Stimulated activated naive CD8-positive, alpha-beta T cell treated with anti-CD3 and anti-CD28 coated beads, Interleukin-15, amount 100 ng/mL, for 72 hours (primary cell): Measurements from ENCODE around the gene KIF4A.
A peak's percentile ranks its signal among the peaks of the same experiment; 100 is the strongest.
"Not testable (repeated sequence)": the region's sequence is repeated elsewhere in the genome, so short reads cannot be mapped to it uniquely, and the experiment has no call there.

Source experiments
- ATAC-seq: fragments of 150-1000 bp; cut with Tn5 transposase; 2 replicates; pipeline ENCODE4 v1.10.0; 2021; ENCODE audit warnings: mild to moderate bottlenecking, moderate library complexity
- DNase-seq, 2 donors: peaks; one replicate each; pipeline ENCODE4 v3.0.0; 2021 to 2022
- H3K27ac Mint-ChIP-seq, 2 donors: one replicate each; pipeline ENCODE4 v1.8.0; 2022; ENCODE audit warnings: mild to moderate bottlenecking in 2 of 2, mixed read lengths in 2 of 2, moderate library complexity in 2 of 2
- H3K27me3 Mint-ChIP-seq: one replicate; pipeline ENCODE4 v1.8.0; 2022; ENCODE audit warnings: mixed read lengths
- H3K4me1 Mint-ChIP-seq: one replicate; pipeline ENCODE4 v1.8.0; 2022; ENCODE audit warnings: mild to moderate bottlenecking, mixed read lengths
- H3K4me3 Mint-ChIP-seq, 2 donors: one replicate each; pipeline ENCODE4 v1.8.0; 2022; ENCODE audit warnings: mild to moderate bottlenecking in 2 of 2, mixed read lengths in 2 of 2, moderate library complexity in 1 of 2
- H3K9me3 Mint-ChIP-seq, 2 donors: one replicate each; pipeline ENCODE4 v1.8.0; 2022; ENCODE audit warnings: mixed read lengths in 2 of 2

KIF4A gene, protein sequence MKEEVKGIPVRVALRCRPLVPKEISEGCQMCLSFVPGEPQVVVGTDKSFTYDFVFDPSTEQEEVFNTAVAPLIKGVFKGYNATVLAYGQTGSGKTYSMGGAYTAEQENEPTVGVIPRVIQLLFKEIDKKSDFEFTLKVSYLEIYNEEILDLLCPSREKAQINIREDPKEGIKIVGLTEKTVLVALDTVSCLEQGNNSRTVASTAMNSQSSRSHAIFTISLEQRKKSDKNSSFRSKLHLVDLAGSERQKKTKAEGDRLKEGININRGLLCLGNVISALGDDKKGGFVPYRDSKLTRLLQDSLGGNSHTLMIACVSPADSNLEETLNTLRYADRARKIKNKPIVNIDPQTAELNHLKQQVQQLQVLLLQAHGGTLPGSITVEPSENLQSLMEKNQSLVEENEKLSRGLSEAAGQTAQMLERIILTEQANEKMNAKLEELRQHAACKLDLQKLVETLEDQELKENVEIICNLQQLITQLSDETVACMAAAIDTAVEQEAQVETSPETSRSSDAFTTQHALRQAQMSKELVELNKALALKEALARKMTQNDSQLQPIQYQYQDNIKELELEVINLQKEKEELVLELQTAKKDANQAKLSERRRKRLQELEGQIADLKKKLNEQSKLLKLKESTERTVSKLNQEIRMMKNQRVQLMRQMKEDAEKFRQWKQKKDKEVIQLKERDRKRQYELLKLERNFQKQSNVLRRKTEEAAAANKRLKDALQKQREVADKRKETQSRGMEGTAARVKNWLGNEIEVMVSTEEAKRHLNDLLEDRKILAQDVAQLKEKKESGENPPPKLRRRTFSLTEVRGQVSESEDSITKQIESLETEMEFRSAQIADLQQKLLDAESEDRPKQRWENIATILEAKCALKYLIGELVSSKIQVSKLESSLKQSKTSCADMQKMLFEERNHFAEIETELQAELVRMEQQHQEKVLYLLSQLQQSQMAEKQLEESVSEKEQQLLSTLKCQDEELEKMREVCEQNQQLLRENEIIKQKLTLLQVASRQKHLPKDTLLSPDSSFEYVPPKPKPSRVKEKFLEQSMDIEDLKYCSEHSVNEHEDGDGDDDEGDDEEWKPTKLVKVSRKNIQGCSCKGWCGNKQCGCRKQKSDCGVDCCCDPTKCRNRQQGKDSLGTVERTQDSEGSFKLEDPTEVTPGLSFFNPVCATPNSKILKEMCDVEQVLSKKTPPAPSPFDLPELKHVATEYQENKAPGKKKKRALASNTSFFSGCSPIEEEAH

DNA sequence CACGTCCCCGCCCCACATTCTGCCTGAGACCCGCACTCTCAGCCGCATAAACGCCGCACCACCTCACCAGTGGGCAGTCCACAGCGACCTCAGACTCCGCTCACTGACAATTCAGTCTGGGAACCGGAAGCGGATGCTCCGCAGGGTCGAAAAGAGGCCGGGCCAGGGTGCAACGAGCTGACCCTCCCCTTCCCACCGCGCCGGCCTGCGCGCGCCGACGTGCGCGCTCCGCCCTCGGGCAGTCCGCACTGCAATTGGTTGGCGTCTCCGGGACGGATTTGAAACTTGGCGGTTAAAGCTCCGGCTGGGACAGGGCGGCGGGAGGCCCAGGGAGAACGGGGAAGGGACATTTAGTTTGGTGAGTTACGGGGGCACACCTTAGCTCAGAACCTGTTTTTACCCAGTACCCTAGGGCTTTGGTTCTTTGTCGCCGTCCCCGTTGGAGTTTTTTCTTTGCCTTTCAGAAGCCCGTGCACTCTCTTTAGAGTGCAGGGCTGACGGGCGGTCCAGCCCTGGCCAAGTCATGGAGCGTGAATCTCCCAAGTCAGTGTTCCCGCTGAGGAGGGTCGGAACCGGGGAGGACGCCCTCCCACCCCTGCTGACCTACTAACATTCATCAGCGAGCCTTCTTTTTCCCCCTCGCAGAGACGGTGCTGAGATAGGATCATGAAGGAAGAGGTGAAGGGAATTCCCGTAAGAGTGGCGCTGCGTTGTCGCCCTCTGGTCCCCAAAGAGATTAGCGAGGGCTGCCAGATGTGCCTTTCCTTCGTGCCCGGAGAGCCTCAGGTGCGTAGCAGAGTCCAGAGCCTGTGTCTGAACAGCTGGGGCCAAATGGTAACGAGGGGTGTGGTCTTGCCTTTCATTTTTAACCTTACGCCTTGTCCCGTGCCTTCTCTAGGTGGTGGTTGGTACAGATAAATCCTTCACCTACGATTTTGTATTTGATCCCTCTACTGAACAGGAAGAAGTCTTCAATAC lies at the start of gene KIF4A, which contains the start of gene PDZD11:
KIF4A (plus strand) TSS at position 312 of the 978 bp plus-strand sequence; CDS start at position 667, 355 bp downstream.
PDZD11 (minus strand) TSS at position 135 of the 978 bp plus-strand sequence. CDS start 586 bp downstream, outside the sequence.
- Mint-ChIP-seq H3K9me3 (no peaks in the 10 kb centered on the region), H3K4me1 (peaks cover 9% of the 10 kb centered on the region), H3K27ac (peak within 1 kb of the TSS; percentile 92 to 96), H3K27me3 (no peaks in the 10 kb centered on the region), H3K4me3 (peak within 1 kb of the TSS; percentile 91 to 92)
- DNase-seq (peak; percentile 75 to 85), ATAC-seq (peak; percentile 99)

DNA sequence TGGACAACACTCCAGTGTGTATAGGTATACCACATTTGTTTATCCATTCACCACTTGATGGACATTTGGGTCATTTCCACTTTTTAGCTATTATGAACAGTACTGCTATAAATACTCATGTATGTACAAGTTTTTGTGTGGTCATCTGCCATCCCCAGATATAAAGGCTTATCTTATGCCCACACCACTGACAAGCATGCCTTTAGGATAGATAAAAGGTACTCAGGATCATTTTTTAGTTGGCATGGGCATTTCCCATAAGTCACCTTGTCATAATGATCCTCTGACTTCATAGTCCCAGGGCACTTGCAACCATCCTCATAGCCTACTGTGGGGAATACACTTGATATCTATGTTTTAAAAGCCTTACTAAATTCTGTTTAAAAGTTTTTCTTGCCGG lies 49.2 kb upstream of the KIF4A start:
- no peaks in the 10 kb centered on the region for H3K27me3 Mint-ChIP-seq
- H3K4me3 Mint-ChIP-seq: no peak overlapping the region
- peaks cover 6% of the 10 kb centered on the region for H3K4me1 Mint-ChIP-seq
- no peaks in the 10 kb centered on the region for H3K9me3 Mint-ChIP-seq
- no peak for ATAC-seq
- DNase-seq: no peak
- H3K27ac Mint-ChIP-seq: no peak overlapping the region

DNA sequence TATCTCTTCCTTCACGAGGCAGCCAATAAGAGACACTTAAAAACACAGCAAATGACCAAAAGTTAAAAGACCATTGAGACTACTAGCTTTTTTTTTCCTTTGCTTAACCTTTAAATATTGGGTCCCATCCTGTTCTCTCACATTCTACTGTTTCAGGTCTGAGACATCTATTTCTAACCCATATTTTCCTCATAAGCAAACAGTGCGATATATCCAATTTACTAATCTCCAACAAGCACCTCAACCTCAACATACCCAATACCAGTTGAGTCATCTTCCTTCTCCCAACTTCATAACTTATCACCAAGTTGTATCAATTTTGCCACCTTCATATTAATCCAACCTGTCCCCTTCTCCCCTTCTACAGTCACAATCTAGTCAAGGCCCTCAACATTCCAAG lies 48.4 kb upstream of the KIF4A start:
- no peaks in the 10 kb centered on the region for H3K27me3 Mint-ChIP-seq
- H3K9me3 Mint-ChIP-seq: no peaks in the 10 kb centered on the region
- DNase-seq: no peak
- H3K4me1 Mint-ChIP-seq: peaks cover 6% of the 10 kb centered on the region
- no peak overlapping the region for H3K4me3 Mint-ChIP-seq
- ATAC-seq: peak; percentile 52
- no peak overlapping the region for H3K27ac Mint-ChIP-seq

DNA sequence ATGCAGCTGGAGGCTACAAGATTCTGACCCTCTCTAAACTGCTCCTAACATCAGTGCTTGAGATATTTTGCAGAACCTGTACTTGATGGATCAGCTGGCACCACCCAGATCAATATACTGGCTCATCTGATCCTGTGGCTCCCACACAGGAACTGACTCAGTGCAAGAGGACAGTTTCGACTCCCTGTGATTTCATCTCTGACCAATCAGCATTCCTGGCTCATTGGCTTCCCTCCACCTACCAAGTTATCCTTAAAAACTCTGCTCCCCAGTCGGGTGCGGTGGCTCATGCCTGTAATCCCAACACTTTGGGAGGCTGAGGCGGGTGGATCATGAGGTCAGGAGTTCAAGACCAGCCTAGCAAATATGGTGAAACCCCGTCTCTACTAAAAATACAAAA lies 46.3 kb upstream of the KIF4A start:
- DNase-seq, H3K9me3 Mint-ChIP-seq, H3K4me1 Mint-ChIP-seq, H3K27ac Mint-ChIP-seq, H3K27me3 Mint-ChIP-seq, ATAC-seq, H3K4me3 Mint-ChIP-seq: not testable (repeated sequence)

DNA sequence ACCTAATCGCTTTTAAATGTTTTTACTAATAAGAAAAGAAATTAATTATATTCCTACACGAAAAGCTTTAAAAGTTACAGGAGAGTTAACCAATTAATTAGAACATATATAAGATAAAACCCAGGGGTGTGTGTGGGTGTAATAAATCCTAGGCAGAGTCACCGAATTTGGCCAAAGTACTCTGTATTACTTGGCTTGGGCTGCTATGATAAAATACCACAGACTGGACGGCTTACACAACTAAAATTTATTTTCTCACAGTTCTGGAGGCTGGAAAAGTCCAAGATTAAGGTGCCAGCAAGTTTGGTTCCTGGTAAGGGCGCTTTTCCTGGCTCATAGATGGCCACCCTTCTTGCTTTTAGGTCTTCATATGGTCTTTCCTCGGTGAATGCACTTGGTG lies 45.0 kb upstream of the KIF4A start:
- H3K4me1 Mint-ChIP-seq: no peaks in the 10 kb centered on the region

DNA sequence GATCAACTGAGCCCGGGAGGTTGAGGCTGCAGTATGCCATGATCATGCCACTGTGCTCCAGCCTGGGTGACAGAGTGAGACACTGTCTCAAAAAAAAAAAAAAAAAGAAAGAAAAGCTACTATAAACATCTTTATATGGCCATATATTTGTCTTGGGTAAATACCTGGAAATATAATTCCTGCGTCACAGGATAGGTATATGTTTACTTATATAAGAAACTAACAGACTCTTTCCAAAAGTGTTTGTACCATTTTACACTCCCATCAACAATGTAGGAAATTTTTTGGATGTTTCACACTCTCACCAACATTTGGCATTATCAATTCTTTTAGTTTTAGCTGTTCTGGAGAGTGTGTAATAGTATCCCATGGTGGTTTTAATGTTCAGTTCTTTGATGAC lies 42.7 kb upstream of the KIF4A start:
- H3K27me3 Mint-ChIP-seq: no peaks in the 10 kb centered on the region
- DNase-seq (no peak), ATAC-seq (no peak)
- no peaks in the 10 kb centered on the region for H3K9me3 Mint-ChIP-seq
- no peak overlapping the region for H3K27ac Mint-ChIP-seq
- H3K4me3 Mint-ChIP-seq: no peak overlapping the region
- no peaks in the 10 kb centered on the region for H3K4me1 Mint-ChIP-seq

More for the DNA sequence above, 45.0 kb upstream of the KIF4A start:
- Mint-ChIP-seq H3K27ac (no peak overlapping the region), H3K4me3 (no peak overlapping the region), H3K9me3 (no peaks in the 10 kb centered on the region), H3K27me3 (no peaks in the 10 kb centered on the region)
- no peak for ATAC-seq
- no peak for DNase-seq

DNA sequence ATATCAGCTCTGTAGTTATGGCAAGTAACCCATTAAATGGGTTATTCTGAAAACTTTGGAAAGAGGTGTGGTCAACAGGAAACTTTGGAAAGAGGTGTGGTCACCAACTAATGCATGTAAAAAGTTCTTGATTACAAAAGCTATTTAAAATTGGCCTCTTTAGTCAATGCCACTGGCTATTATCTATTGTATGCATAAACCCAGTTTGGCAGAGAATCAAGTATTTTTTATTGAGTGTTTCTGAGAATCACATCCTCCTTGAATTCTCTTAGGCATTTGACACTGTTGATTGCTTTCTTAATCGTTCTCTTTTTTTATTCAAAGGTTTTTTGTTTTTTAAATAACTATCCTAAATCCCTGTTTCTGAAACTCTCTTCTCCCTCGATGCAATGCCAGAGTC lies 37.4 kb upstream of the KIF4A start:
- H3K4me3 Mint-ChIP-seq: no peak overlapping the region
- no peaks in the 10 kb centered on the region for H3K9me3 Mint-ChIP-seq
- DNase-seq: no peak
- H3K27me3 Mint-ChIP-seq: no peaks in the 10 kb centered on the region
- ATAC-seq: no peak
- peaks cover 24% of the 10 kb centered on the region for H3K4me1 Mint-ChIP-seq
- H3K27ac Mint-ChIP-seq: no peak overlapping the region

DNA sequence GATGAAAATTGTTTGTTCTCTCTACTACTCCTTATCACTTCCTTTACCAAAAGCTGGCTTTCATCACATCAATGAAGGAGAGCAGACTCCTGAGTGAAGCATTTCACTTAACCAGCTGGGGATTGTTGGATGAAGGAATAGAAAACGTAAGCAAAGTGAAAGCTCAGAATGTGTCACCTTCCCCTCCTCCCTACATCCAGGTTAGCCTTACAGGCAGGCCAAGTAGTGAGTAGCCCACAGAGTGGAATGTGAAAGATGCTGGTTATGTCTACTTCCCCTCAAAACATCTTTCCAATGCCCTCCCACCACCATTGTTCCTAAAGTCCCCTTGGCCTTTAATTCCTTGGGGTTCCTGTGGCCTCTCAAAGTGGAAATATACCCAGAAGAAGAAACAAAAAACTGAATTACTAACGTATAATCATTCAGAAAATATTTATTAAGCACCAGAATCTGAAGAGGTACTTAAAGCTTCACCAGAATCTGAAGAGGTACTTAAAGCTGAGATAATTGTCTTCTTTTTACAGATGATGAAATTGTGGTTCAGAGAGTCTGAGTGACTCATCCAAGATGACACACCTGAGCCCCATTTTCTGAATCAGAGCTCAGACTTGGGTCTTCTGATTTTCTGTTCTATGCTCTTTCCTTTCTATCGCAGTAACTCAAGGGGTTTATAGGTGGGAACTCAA lies 36.4 kb upstream of the KIF4A start:
- peak in 1 of 2 donors; percentile 16 for DNase-seq
- no peaks in the 10 kb centered on the region for H3K27me3 Mint-ChIP-seq
- H3K9me3 Mint-ChIP-seq: no peaks in the 10 kb centered on the region
- peaks cover 24% of the 10 kb centered on the region for H3K4me1 Mint-ChIP-seq
- H3K27ac Mint-ChIP-seq: peak overlapping the region; percentile 90 to 97
- peak; percentile 94 for ATAC-seq
- peak overlapping the region; percentile 48 to 51 for H3K4me3 Mint-ChIP-seq

DNA sequence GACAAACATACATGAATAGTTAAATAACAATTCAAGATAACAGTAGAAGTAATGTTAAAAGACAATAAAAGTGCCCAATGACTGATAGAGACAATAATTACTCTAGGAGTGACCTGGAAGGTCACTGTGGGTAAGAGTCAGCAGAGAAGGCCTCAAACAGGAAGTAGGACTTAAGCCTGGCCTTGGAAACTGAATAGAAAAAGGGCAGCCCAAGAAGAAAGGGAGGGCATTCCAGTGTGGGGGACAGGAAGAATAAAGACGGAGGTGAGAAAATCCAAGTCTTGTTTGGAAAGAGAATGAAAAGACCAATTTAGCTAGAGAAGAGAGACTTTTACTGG lies 35.9 kb upstream of the KIF4A start:
- peak; percentile 68 for ATAC-seq

DNA sequence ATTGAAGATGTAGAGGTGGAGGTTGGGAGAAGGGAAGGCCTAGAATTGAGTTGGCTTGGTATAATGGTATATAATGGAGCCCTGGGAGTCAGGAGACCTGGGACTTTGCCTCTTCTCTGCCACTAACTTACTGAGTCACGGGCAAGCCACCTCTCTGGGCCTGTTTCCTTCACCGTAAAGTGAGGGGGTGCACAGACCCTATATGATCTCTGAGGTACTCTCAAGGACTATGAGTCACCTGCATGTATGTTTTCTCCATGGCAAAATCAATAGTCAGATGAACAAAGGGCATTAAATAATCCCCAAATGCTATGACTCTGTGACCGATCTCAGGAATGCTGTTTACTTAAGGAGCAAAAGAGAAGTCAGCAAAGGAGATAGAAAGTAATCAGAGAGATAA lies 35.0 kb upstream of the KIF4A start:
- Mint-ChIP-seq H3K4me1 (peaks cover 24% of the 10 kb centered on the region), H3K9me3 (no peaks in the 10 kb centered on the region), H3K27ac (peak overlapping the region; percentile 36 to 44), H3K4me3 (no peak overlapping the region), H3K27me3 (no peaks in the 10 kb centered on the region)
- DNase-seq (no peak), ATAC-seq (no peak)

More for the DNA sequence above, 35.9 kb upstream of the KIF4A start:
- Mint-ChIP-seq H3K9me3 (no peaks in the 10 kb centered on the region), H3K4me1 (peaks cover 24% of the 10 kb centered on the region), H3K4me3 (peak overlapping the region; percentile 48 to 51), H3K27me3 (no peaks in the 10 kb centered on the region), H3K27ac (peak overlapping the region; percentile 90 to 97)
- no peak for DNase-seq

DNA sequence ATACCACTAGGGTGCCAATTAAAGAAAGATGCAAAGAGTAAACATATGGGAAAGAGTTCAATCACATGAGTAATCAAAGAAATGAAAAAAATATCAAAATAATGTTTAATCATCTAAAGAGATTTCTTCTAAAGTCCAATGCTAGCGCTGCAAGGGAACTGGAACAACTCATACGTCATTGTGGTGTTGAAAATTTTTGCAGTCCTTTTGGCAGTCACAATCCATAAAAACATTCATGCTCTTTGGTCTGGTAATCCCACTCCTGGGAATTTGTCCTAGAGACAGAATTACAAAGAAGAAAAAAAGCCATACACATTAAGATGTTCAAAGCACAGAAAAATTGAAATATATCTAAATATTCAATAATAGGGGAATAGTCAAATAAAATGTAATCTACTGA lies 34.5 kb upstream of the KIF4A start:
- Mint-ChIP-seq H3K27me3 (no peaks in the 10 kb centered on the region), H3K4me3 (no peak overlapping the region), H3K4me1 (peaks cover 24% of the 10 kb centered on the region), H3K9me3 (no peaks in the 10 kb centered on the region), H3K27ac (no peak overlapping the region)
- no peak for ATAC-seq
- DNase-seq: no peak

DNA sequence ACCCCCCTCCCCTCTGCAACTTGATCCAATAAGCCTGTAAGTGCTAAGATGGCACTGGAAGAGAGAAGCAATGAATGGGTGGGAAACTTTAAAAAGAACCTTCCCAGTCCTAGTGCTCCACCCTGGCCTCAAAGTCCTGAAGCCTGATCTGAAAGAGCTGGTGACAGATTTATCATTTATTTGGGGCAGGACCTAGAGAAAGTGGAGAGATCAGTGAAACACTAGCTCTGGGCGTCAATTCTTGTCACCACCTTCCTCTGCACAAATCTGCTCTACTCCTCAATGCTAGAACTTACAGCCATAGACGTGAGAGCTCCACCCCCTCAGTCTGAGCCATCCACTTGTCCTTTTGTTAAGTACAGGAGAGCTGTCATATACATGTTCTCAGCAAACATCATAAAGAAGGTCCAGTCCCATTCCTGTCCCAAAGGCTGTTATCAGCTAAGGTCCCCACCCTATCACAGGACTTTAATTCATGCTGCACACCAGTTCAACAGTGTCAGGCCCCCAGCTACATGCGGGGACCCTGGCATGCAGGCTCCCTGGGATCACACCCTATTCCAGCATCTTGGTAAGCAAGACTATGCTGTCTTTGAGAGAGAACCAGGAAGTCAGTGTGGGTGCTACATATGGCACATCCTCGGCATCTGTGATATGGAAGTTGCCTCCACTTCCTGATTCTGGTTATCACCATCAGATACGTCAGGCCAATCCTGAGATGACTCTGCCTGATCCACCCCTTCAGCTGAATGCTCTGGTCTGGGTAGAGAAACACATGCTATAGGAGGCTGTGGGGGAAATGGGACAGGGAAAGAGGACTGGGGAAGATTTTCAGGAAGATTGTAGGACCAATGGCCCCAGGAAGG lies 32.2 kb upstream of the KIF4A start:
- no peak for ATAC-seq
- Mint-ChIP-seq H3K27me3 (no peaks in the 10 kb centered on the region), H3K4me3 (no peak overlapping the region), H3K4me1 (peaks cover 24% of the 10 kb centered on the region), H3K9me3 (no peaks in the 10 kb centered on the region), H3K27ac (peak overlapping the region in 1 of 2 donors; percentile 3)
- DNase-seq: no peak

DNA sequence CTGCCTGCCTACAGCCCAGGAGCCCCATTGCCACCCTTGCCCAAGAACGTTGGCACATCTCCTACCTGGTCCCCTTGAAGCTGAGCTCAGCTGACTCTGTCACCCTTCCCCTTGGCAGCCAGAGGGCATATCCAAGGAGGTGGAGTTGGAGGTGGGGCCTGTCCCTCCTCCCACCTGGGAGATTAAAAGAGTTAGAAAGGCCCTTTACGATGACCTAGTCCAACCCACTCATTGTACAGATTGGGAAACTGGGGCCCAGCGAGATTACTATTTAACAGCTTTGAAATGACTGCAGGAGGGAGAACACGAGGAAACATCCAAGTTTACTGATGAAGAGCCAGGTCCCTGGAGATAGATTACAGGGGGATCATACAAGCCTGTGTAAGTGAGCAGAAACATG lies 29.8 kb upstream of the KIF4A start, which contains the start of gene P2RY4:
P2RY4 (minus strand) TSS at position 101 of the 400 bp plus-strand sequence. CDS start 580 bp downstream, outside the sequence.
- H3K27ac Mint-ChIP-seq: peak within 1 kb of the TSS in 1 of 2 donors; percentile 77
- H3K4me3 Mint-ChIP-seq: no peak within 1 kb of the TSS
- H3K9me3 Mint-ChIP-seq: no peaks in the 10 kb centered on the region

More for the DNA sequence above, 29.8 kb upstream of the KIF4A start, which contains the start of gene P2RY4:
- ATAC-seq (no peak), DNase-seq (no peak)
- H3K4me1 Mint-ChIP-seq: peaks cover 6% of the 10 kb centered on the region
- H3K27me3 Mint-ChIP-seq: no peaks in the 10 kb centered on the region
